ENCODE data around the gene TMEM117.

The TMEM117 gene

DNA sequence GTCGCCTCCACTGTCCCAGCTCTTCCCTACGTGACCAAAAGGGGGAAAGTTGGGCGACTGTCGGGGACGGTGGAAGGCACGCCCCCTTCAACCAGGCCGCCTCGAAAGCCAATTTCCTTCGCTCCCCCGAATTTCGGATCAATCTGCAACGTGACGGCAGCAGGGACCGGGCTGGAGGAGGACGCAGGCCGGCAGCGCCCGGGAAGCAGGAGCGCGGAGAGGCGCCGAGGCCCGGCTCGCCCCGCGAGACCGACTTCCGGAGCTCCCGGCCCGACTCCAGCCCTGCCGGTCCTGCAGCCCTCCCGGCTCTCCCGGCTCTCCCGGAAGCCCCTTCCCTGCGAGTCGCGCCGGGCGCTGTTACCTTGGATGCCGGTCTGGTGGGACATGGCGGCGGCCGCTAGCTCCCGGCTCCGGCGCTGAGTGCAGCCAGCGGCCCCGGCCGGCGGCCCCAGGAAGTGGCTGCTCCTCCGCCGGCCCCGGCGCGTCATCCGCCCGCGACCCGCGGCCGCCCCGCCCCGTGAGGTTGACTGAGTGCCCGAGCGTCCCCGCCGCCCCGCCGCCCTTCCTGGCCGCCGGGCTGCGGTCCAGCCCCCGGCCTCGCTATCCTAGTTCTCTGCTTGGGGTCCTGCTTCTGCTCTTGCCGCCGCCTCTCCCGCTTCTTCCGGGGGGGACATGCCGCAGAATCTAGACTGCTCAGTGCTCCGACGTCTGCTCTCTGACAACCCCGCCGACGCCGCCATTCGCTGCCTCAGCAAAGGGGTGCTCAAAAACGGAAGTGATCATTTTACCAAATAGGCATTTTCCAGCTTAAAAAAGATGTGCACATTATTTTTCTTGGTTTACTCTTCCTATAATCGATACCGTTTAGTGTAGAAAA, 29.8 kb upstream of the TMEM117 start, which contains the start of gene TWF1 (continued):
- TF ChIP-seq ZBTB17 (tag by site-specific recombination; IDR thresholded peaks at IDR 0.05) (no peak), KLF8 (tag by site-specific recombination; IDR thresholded peaks at IDR 0.05) (peak; percentile 68; the same call in 1 of the 2 replicates), ZNF114 (tag by site-specific recombination; IDR thresholded peaks at IDR 0.05) (no peak), ZNF24 (tag by site-specific recombination; IDR thresholded peaks at IDR 0.05) (no peak), GLIS2 (tag by site-specific recombination; IDR thresholded peaks at IDR 0.05) (peak; percentile 71), ZNF776 (tag by site-specific recombination; IDR thresholded peaks at IDR 0.05; ENCODE audit: borderline replicate concordance) (no peak), REPIN1 (tag by site-specific recombination; IDR thresholded peaks at IDR 0.05; ENCODE audit: low read depth) (no peak), ZNF140 (tag by site-specific recombination; IDR thresholded peaks at IDR 0.05) (no peak), ZNF473 (tag by site-specific recombination; IDR thresholded peaks at IDR 0.05) (no peak), ZNF23 (tag by site-specific recombination; IDR thresholded peaks at IDR 0.05; ENCODE audit: borderline replicate concordance) (no peak), KLF1 (tag by site-specific recombination; IDR thresholded peaks at IDR 0.05) (peak; percentile 43), ZNF585B (tag by site-specific recombination; IDR thresholded peaks at IDR 0.05) (no peak), ZNF654 (tag by site-specific recombination; IDR thresholded peaks at IDR 0.05; ENCODE audit: low read depth) (no peak), ZNF624 (tag by site-specific recombination; IDR thresholded peaks at IDR 0.05) (no peak)
- TF ChIP-seq, protein P1, sequence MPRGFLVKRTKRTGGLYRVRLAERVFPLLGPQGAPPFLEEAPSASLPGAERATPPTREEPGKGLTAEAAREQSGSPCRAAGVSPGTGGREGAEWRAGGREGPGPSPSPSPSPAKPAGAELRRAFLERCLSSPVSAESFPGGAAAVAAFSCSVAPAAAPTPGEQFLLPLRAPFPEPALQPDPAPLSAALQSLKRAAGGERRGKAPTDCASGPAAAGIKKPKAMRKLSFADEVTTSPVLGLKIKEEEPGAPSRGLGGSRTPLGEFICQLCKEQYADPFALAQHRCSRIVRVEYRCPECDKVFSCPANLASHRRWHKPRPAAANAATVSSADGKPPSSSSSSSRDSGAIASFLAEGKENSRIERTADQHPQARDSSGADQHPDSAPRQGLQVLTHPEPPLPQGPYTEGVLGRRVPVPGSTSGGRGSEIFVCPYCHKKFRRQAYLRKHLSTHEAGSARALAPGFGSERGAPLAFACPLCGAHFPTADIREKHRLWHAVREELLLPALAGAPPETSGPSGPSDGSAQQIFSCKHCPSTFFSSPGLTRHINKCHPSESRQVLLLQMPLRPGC (tag by site-specific recombination; IDR thresholded peaks at IDR 0.05) = no peak
- TF ChIP-seq, protein P2, sequence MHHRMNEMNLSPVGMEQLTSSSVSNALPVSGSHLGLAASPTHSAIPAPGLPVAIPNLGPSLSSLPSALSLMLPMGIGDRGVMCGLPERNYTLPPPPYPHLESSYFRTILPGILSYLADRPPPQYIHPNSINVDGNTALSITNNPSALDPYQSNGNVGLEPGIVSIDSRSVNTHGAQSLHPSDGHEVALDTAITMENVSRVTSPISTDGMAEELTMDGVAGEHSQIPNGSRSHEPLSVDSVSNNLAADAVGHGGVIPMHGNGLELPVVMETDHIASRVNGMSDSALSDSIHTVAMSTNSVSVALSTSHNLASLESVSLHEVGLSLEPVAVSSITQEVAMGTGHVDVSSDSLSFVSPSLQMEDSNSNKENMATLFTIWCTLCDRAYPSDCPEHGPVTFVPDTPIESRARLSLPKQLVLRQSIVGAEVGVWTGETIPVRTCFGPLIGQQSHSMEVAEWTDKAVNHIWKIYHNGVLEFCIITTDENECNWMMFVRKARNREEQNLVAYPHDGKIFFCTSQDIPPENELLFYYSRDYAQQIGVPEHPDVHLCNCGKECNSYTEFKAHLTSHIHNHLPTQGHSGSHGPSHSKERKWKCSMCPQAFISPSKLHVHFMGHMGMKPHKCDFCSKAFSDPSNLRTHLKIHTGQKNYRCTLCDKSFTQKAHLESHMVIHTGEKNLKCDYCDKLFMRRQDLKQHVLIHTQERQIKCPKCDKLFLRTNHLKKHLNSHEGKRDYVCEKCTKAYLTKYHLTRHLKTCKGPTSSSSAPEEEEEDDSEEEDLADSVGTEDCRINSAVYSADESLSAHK (tag by site-specific recombination; IDR thresholded peaks at IDR 0.05) = no peak
- TF ChIP-seq, protein P3, sequence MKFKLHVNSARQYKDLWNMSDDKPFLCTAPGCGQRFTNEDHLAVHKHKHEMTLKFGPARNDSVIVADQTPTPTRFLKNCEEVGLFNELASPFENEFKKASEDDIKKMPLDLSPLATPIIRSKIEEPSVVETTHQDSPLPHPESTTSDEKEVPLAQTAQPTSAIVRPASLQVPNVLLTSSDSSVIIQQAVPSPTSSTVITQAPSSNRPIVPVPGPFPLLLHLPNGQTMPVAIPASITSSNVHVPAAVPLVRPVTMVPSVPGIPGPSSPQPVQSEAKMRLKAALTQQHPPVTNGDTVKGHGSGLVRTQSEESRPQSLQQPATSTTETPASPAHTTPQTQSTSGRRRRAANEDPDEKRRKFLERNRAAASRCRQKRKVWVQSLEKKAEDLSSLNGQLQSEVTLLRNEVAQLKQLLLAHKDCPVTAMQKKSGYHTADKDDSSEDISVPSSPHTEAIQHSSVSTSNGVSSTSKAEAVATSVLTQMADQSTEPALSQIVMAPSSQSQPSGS (tag by site-specific recombination; IDR thresholded peaks at IDR 0.05; ENCODE audit: low read depth) = no peak
- TF ChIP-seq, protein P4, sequence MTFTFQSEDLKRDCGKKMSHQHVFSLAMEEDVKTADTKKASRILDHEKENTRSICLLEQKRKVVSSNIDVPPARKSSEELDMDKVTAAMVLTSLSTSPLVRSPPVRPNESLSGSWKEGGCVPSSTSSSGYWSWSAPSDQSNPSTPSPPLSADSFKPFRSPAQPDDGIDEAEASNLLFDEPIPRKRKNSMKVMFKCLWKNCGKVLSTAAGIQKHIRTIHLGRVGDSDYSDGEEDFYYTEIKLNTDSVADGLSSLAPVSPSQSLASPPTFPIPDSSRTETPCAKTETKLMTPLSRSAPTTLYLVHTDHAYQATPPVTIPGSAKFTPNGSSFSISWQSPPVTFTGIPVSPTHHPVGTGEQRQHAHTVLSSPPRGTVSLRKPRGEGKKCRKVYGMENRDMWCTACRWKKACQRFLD (tag by site-specific recombination; IDR thresholded peaks at IDR 0.05) = no peak
- TF ChIP-seq, protein P5, sequence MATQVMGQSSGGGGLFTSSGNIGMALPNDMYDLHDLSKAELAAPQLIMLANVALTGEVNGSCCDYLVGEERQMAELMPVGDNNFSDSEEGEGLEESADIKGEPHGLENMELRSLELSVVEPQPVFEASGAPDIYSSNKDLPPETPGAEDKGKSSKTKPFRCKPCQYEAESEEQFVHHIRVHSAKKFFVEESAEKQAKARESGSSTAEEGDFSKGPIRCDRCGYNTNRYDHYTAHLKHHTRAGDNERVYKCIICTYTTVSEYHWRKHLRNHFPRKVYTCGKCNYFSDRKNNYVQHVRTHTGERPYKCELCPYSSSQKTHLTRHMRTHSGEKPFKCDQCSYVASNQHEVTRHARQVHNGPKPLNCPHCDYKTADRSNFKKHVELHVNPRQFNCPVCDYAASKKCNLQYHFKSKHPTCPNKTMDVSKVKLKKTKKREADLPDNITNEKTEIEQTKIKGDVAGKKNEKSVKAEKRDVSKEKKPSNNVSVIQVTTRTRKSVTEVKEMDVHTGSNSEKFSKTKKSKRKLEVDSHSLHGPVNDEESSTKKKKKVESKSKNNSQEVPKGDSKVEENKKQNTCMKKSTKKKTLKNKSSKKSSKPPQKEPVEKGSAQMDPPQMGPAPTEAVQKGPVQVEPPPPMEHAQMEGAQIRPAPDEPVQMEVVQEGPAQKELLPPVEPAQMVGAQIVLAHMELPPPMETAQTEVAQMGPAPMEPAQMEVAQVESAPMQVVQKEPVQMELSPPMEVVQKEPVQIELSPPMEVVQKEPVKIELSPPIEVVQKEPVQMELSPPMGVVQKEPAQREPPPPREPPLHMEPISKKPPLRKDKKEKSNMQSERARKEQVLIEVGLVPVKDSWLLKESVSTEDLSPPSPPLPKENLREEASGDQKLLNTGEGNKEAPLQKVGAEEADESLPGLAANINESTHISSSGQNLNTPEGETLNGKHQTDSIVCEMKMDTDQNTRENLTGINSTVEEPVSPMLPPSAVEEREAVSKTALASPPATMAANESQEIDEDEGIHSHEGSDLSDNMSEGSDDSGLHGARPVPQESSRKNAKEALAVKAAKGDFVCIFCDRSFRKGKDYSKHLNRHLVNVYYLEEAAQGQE (tag by site-specific recombination; IDR thresholded peaks at IDR 0.05) = no peak
- TF ChIP-seq, protein P6, sequence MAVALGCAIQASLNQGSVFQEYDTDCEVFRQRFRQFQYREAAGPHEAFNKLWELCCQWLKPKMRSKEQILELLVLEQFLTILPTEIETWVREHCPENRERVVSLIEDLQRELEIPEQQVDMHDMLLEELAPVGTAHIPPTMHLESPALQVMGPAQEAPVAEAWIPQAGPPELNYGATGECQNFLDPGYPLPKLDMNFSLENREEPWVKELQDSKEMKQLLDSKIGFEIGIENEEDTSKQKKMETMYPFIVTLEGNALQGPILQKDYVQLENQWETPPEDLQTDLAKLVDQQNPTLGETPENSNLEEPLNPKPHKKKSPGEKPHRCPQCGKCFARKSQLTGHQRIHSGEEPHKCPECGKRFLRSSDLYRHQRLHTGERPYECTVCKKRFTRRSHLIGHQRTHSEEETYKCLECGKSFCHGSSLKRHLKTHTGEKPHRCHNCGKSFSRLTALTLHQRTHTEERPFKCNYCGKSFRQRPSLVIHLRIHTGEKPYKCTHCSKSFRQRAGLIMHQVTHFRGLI (tag by site-specific recombination; IDR thresholded peaks at IDR 0.05) = no peak
- TF ChIP-seq, protein P7, sequence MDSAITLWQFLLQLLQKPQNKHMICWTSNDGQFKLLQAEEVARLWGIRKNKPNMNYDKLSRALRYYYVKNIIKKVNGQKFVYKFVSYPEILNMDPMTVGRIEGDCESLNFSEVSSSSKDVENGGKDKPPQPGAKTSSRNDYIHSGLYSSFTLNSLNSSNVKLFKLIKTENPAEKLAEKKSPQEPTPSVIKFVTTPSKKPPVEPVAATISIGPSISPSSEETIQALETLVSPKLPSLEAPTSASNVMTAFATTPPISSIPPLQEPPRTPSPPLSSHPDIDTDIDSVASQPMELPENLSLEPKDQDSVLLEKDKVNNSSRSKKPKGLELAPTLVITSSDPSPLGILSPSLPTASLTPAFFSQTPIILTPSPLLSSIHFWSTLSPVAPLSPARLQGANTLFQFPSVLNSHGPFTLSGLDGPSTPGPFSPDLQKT (IDR thresholded peaks at IDR 0.05; ENCODE audit: borderline replicate concordance, low read depth, low read length) = no peak; the same call in 1 of the 2 replicates
- TF ChIP-seq, protein P8, sequence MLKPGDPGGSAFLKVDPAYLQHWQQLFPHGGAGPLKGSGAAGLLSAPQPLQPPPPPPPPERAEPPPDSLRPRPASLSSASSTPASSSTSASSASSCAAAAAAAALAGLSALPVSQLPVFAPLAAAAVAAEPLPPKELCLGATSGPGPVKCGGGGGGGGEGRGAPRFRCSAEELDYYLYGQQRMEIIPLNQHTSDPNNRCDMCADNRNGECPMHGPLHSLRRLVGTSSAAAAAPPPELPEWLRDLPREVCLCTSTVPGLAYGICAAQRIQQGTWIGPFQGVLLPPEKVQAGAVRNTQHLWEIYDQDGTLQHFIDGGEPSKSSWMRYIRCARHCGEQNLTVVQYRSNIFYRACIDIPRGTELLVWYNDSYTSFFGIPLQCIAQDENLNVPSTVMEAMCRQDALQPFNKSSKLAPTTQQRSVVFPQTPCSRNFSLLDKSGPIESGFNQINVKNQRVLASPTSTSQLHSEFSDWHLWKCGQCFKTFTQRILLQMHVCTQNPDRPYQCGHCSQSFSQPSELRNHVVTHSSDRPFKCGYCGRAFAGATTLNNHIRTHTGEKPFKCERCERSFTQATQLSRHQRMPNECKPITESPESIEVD (tag by site-specific recombination; IDR thresholded peaks at IDR 0.05) = no peak
- TF ChIP-seq, protein P9, sequence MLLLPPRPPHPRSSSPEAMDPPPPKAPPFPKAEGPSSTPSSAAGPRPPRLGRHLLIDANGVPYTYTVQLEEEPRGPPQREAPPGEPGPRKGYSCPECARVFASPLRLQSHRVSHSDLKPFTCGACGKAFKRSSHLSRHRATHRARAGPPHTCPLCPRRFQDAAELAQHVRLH (tag by site-specific recombination; IDR thresholded peaks at IDR 0.05) = no peak
